OCI-LY1 (cell line): ENCODE data around the gene SYMPK.

ENCODE experiments used
- CTCF ChIP-seq: fragments of 200-600 bp; sonication (generic), shearing (Covaris generic); IDR thresholded peaks from 2 replicates; pipeline ENCODE4 v1.5.1; 2017; ENCODE audit warnings: mild to moderate bottlenecking, antibody characterized with exemption, low read length, moderate library complexity, mixed read lengths
- EZH2 ChIP-seq: fragments of 200-600 bp; sonication (generic), shearing (Covaris generic); IDR thresholded peaks from 2 replicates; pipeline ENCODE4 v1.8.0; 2017; ENCODE audit warnings: borderline replicate concordance, mixed run types, mild to moderate bottlenecking, antibody characterized with exemption, low read length, moderate library complexity, mixed read lengths

- TF ChIP-seq EZH2 (no peak), CTCF (no peak)
Measured at GRCh38 chr19:45852983-45853382, 10.0 kb downstream of the SYMPK start.
